Hepatocyte (in vitro differentiated cells): ENCODE results near the gene RAB11FIP4.

Experiments
- CTCF ChIP-seq: fragments of 200-600 bp; sonication (generic); IDR thresholded peaks from 2 replicates; pipeline ENCODE4 v1.5.1; 2016; ENCODE audit warnings: antibody characterized with exemption, mild to moderate bottlenecking; ENCODE audit not compliant: poor library complexity
- EZH2phosphoT487 ChIP-seq: fragments of 200-600 bp; sonication (generic); IDR thresholded peaks from one replicate; pipeline ENCODE4 v1.6.1; 2018; ENCODE audit warnings: antibody characterized with exemption, mild to moderate bottlenecking, low read depth, moderate library complexity; ENCODE audit not compliant: unreplicated experiment, severe bottlenecking

DNA sequence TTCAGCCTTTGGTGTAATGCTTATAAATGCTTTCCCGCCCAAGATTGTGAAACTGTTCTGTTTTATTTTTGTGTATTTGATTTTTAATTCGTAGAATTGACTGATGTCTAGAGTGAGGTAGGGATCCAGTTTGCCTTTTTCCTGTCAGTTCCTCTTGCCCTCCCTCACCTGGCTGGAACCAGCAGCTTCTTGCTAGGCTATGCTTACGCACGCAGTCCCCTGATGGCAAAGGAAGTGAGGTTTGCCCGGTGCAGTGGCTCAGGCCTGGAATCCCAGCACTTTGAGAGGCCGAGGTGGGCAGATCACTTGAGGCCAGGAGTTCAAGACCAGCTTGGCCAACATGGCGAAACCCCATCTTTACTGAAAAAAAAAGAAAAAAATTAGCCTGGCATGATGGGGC lies 51.9 kb downstream of the RAB11FIP4 start:
- TF ChIP-seq CTCF (no peak), EZH2phosphoT487 (no peak)
